ENCODE data around the gene USP10.
A peak's percentile ranks its signal among the peaks of the same experiment; 100 is the strongest.

Gene USP10

GRCh38 chr16:84753412-84754326, 53.9 kb downstream of the USP10 start:
- DNase-seq, result no peak

- peak; percentile 74 for DNase-seq
These were observed 54.6 kb downstream of the USP10 start for GRCh38 chr16:84754353-84754856.

- DNase-seq, result no peak
These were observed 55.3 kb downstream of the USP10 start for GRCh38 chr16:84754956-84755672.

GRCh38 chr16:84756830-84757229, 57.0 kb downstream of the USP10 start:
- DNase-seq, result no peak

- no peak for DNase-seq
These were observed 58.8 kb downstream of the USP10 start for GRCh38 chr16:84758627-84759026.

GRCh38 chr16:84759061-84759460, 59.3 kb downstream of the USP10 start:
- no peak for DNase-seq

- no peak for DNase-seq
These were observed 60.1 kb downstream of the USP10 start for GRCh38 chr16:84759906-84760305.

GRCh38 chr16:84761448-84762368, 61.9 kb downstream of the USP10 start:
- no peak for DNase-seq

GRCh38 chr16:84763164-84763563, 63.4 kb downstream of the USP10 start:
- no peak for DNase-seq

GRCh38 chr16:84763629-84764028, 63.8 kb downstream of the USP10 start:
- no peak for DNase-seq

- no peak for DNase-seq
These were observed 65.2 kb downstream of the USP10 start for GRCh38 chr16:84764970-84765369.

GRCh38 chr16:84765616-84766580, 66.1 kb downstream of the USP10 start:
- DNase-seq, result peak; percentile 33

GRCh38 chr16:84766978-84767773, 67.4 kb downstream of the USP10 start:
- no peak for DNase-seq

GRCh38 chr16:84768061-84768807, 68.4 kb downstream of the USP10 start:
- DNase-seq, result no peak

GRCh38 chr16:84768808-84769197, 69.0 kb downstream of the USP10 start:
- DNase-seq, result no peak

- DNase-seq, result no peak
These were observed 69.6 kb downstream of the USP10 start for GRCh38 chr16:84769416-84769815.

GRCh38 chr16:84773312-84773711, 73.5 kb downstream of the USP10 start:
- DNase-seq, result no peak

- no peak for DNase-seq
These were observed 75.0 kb downstream of the USP10 start for GRCh38 chr16:84774810-84775209.

- no peak for DNase-seq
These were observed 75.5 kb downstream of the USP10 start for GRCh38 chr16:84775262-84775810.

GRCh38 chr16:84777435-84777834, 77.6 kb downstream of the USP10 start:
- no peak for DNase-seq

Measured in activated CD4-positive, alpha-beta T cell treated with anti-CD3 and anti-CD28 coated beads for 48 hours (primary cell).